ENCODE data around the gene CYS1.

Gene CYS1

DNA sequence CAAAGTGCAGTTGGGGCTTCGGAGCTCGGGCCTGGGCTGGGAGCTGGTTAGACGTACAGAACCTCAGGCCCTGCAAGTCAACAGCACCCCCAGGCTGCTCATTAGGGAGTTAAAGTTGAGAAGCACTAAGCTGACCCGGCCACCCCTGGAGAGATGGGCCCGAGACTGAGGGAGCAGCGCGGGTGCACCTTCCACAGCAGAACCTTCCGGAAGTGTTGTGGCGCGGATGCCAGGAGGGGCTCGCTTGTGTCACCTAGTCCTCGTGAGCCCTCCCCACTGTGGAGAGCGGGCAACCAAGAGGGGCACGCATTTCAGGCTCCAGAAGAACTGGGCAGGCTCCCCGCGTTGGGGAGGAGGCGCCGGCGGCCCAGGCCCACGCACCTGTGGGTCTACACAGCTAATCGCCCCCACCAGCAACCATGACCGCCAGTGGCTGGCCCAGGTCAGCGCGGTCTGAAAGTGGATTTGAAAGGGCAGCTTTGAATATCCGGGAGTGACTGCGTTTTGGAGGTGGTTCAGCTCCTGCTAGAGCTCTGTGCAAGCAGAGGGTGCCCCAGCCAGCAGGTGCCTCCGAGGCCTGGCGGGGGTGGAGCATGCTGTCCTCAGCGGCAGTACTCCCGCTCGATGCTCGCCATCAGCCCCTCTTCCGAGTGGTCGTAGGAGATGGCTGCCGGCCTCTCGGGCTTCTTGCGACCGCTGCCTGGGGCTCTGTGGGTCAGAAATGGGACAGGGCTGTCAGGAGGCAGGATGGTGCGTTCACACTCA, 21.8 kb downstream of the CYS1 start:
- DNase-seq = no peak
- H3K4me1 ChIP-seq (ENCODE audit: insufficient read depth, low read length) = no peaks in the 10 kb centered on the region
- no peak overlapping the region for H2AFZ ChIP-seq (ENCODE audit: low read depth, low read length)
- no peaks in the 10 kb centered on the region for H3K79me2 ChIP-seq (ENCODE audit: insufficient read depth, low read length)
- H3K9ac ChIP-seq (ENCODE audit: low read depth, low read length) = no peak overlapping the region
- no peak for ATAC-seq (ENCODE audit: insufficient read depth, low read depth)
- H4K20me1 ChIP-seq (ENCODE audit: insufficient read depth, low read length) = no peaks in the 10 kb centered on the region
- TF ChIP-seq CTCF (IDR thresholded peaks at IDR 0.05; ENCODE audit: borderline replicate concordance, extremely low read depth, low read length, poor library complexity, severe bottlenecking) = no peak
- TF ChIP-seq EZH2 (IDR thresholded peaks at IDR 0.05; ENCODE audit: borderline replicate concordance, low read depth, low read length, severe bottlenecking) = no peak
- no peaks in the 10 kb centered on the region for H3K36me3 ChIP-seq (ENCODE audit: insufficient read depth, low read length)
- H3K27ac ChIP-seq (ENCODE audit: low read length) = no peak overlapping the region
- H3K9me3 ChIP-seq (ENCODE audit: insufficient read depth, low read length, severe bottlenecking) = no peaks in the 10 kb centered on the region
- no peak overlapping the region for H3K4me2 ChIP-seq (ENCODE audit: insufficient read depth, low read length)
- peaks cover 11% of the 10 kb centered on the region for H3K27me3 ChIP-seq (ENCODE audit: insufficient read depth, low read length, poor library complexity)
- H3K4me3 ChIP-seq (ENCODE audit: low read depth in 1 of 2, low read length in 2 of 2) = no peak overlapping the region

GRCh38 chr2:10057231-10058107, 22.7 kb downstream of the CYS1 start:
- no peak overlapping the region for H3K27ac ChIP-seq (ENCODE audit: low read length)

GRCh38 chr2:10056439-10056838, 23.8 kb downstream of the CYS1 start:
- H2AFZ ChIP-seq (ENCODE audit: low read depth, low read length) = no peak overlapping the region
- no peaks in the 10 kb centered on the region for H4K20me1 ChIP-seq (ENCODE audit: insufficient read depth, low read length)
- TF ChIP-seq EZH2 (IDR thresholded peaks at IDR 0.05; ENCODE audit: borderline replicate concordance, low read depth, low read length, severe bottlenecking) (no peak), CTCF (IDR thresholded peaks at IDR 0.05; ENCODE audit: borderline replicate concordance, extremely low read depth, low read length, poor library complexity, severe bottlenecking) (no peak)
- peaks cover 22% of the 10 kb centered on the region for H3K27me3 ChIP-seq (ENCODE audit: insufficient read depth, low read length, poor library complexity)
- H3K4me1 ChIP-seq (ENCODE audit: insufficient read depth, low read length) = no peaks in the 10 kb centered on the region
- no peaks in the 10 kb centered on the region for H3K9me3 ChIP-seq (ENCODE audit: insufficient read depth, low read length, severe bottlenecking)
- no peaks in the 10 kb centered on the region for H3K79me2 ChIP-seq (ENCODE audit: insufficient read depth, low read length)
- H3K4me2 ChIP-seq (ENCODE audit: insufficient read depth, low read length) = no peak overlapping the region
- H3K36me3 ChIP-seq (ENCODE audit: insufficient read depth, low read length) = no peaks in the 10 kb centered on the region
- no peak for DNase-seq
- H3K4me3 ChIP-seq (ENCODE audit: low read depth in 1 of 2, low read length in 2 of 2) = no peak overlapping the region
- no peak for ATAC-seq (ENCODE audit: insufficient read depth, low read depth)
- no peak overlapping the region for H3K9ac ChIP-seq (ENCODE audit: low read depth, low read length)
- no peak overlapping the region for H3K27ac ChIP-seq (ENCODE audit: low read length)

More at GRCh38 chr2:10057231-10058107, 22.7 kb downstream of the CYS1 start:
- no peaks in the 10 kb centered on the region for H3K36me3 ChIP-seq (ENCODE audit: insufficient read depth, low read length)
- TF ChIP-seq CTCF (IDR thresholded peaks at IDR 0.05; ENCODE audit: borderline replicate concordance, extremely low read depth, low read length, poor library complexity, severe bottlenecking) (no peak), EZH2 (IDR thresholded peaks at IDR 0.05; ENCODE audit: borderline replicate concordance, low read depth, low read length, severe bottlenecking) (no peak)
- H3K4me2 ChIP-seq (ENCODE audit: insufficient read depth, low read length) = no peak overlapping the region
- DNase-seq (no peak), ATAC-seq (ENCODE audit: insufficient read depth, low read depth) (no peak)
- H3K27me3 ChIP-seq (ENCODE audit: insufficient read depth, low read length, poor library complexity) = peaks cover 15% of the 10 kb centered on the region
- H4K20me1 ChIP-seq (ENCODE audit: insufficient read depth, low read length) = no peaks in the 10 kb centered on the region
- no peak overlapping the region for H2AFZ ChIP-seq (ENCODE audit: low read depth, low read length)
- H3K79me2 ChIP-seq (ENCODE audit: insufficient read depth, low read length) = no peaks in the 10 kb centered on the region
- no peaks in the 10 kb centered on the region for H3K4me1 ChIP-seq (ENCODE audit: insufficient read depth, low read length)
- H3K9me3 ChIP-seq (ENCODE audit: insufficient read depth, low read length, severe bottlenecking) = no peaks in the 10 kb centered on the region
- H3K4me3 ChIP-seq (ENCODE audit: low read depth in 1 of 2, low read length in 2 of 2) = no peak overlapping the region
- no peak overlapping the region for H3K9ac ChIP-seq (ENCODE audit: low read depth, low read length)

All from DND-41 (cell line).